Lower leg skin (tissue), 4 donors: Measurements from ENCODE around the gene NHERF2. TPM values are rescaled to one million over a fixed set of nuclear protein-coding genes. Genes with fewer than 3 reads are reported as not detected.

Experiments used
- DNase-seq, 2 donors: peaks; one replicate each; pipeline ENCODE4 v3.0.0-alpha.2; 2019; ENCODE audit warnings: low spot score in 2 of 2
- H3K4me3 ChIP-seq: fragments of 200-600 bp; sonication (generic); 2 replicates; pipeline ENCODE4 v1.5.1; 2017; ENCODE audit warnings: mild to moderate bottlenecking, low read depth; ENCODE audit not compliant: poor library complexity, severe bottlenecking
- POLR2A ChIP-seq, 2 donors: fragments of 450-650 bp; IDR thresholded peaks; one replicate each; pipeline ENCODE4 v1.6.1; 2016 to 2017; ENCODE audit warnings: antibody characterized with exemption in 2 of 2, mild to moderate bottlenecking in 1 of 2, moderate library complexity in 1 of 2
- WGBS, 2 donors: methylation state at CpG; one replicate each; pipeline ENCODE4 v1.1.5; 2018; 5-methylcytosine and 5-hydroxymethylcytosine counted together
- intact Hi-C: fragments of 100-400 bp; cut with DNase I; formaldehyde crosslinking; loops from one replicate; pipeline ENCODE4 v1.15.0; 2023; ENCODE audit warnings: low total_unique reads
- total RNA-seq, 4 donors: library from RNA; depleted of rRNA; stranded (reverse); fragments of >200 nt; gene quantifications; one replicate each; pipeline ENCODE4 v1.1.0, GENCODE V29; 2016
- TF ChIP-seq, protein P1 (sequence below), 3 donors: fragments of 450-650 bp; IDR thresholded peaks; one replicate each; pipeline ENCODE4 v1.5.1; 2016; ENCODE audit warnings: antibody characterized with exemption in 3 of 3, mild to moderate bottlenecking in 3 of 3, moderate library complexity in 2 of 3

The NHERF2 gene
- total RNA-seq, 4 donors from 2014 or later, result 11.9 to 30.6 (median 27.3) TPM

DNA sequence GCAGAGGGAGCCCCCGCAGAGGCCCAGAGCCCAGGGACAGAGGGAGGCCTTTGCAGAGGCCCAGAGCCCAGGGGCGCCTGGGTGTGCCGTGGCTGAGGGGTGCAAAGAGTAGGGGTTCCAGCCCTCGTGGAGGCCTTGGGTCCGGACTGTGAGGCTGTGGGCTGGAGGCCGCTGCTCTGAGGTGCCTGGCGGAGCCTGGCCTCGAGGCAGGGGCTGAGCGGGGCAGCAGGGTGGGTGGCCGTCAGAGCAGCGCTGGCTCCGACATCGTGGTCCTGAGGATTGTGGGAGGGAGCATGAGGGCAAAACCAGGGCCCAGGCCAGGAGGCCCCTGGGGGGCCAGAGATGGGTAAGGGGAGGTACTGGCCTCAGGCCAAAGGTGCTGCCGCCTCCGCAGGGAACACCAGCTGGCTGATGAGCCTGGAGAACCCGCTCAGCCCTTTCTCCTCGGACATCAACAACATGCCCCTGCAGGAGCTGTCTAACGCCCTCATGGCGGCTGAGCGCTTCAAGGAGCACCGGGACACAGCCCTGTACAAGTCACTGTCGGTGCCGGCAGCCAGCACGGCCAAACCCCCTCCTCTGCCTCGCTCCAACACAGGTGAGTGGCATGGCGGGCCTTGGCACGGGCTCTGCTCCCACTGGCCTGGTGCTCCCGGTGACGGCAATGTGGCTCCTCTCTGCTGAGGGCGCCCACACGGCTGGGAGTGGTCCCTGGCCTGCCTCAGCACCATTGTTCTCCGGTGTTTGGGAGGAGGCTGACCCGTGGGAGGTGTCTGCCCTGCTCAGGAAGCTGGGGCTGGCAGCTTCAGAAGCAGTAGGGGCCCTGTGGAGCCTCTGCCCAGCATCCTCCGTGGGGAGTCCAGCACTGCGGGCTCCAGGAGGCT lies 54.7 kb downstream of the NHERF2 start:
- DNase-seq, result no peak
- no peak overlapping the region for H3K4me3 ChIP-seq
- TF ChIP-seq, protein P1, sequence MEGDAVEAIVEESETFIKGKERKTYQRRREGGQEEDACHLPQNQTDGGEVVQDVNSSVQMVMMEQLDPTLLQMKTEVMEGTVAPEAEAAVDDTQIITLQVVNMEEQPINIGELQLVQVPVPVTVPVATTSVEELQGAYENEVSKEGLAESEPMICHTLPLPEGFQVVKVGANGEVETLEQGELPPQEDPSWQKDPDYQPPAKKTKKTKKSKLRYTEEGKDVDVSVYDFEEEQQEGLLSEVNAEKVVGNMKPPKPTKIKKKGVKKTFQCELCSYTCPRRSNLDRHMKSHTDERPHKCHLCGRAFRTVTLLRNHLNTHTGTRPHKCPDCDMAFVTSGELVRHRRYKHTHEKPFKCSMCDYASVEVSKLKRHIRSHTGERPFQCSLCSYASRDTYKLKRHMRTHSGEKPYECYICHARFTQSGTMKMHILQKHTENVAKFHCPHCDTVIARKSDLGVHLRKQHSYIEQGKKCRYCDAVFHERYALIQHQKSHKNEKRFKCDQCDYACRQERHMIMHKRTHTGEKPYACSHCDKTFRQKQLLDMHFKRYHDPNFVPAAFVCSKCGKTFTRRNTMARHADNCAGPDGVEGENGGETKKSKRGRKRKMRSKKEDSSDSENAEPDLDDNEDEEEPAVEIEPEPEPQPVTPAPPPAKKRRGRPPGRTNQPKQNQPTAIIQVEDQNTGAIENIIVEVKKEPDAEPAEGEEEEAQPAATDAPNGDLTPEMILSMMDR (IDR thresholded peaks at IDR 0.05), result no peak
- TF ChIP-seq POLR2A (IDR thresholded peaks at IDR 0.05), result no peak
- WGBS, 2 donors, result 79 to 81% methylated on average over 29 to 35 of the region's 35 CpGs
- intact Hi-C loops, result loop anchor here (10.0 kb wide), 1 partner anchor 47 kb away; no protein-coding TSS in a partner anchor

DNA sequence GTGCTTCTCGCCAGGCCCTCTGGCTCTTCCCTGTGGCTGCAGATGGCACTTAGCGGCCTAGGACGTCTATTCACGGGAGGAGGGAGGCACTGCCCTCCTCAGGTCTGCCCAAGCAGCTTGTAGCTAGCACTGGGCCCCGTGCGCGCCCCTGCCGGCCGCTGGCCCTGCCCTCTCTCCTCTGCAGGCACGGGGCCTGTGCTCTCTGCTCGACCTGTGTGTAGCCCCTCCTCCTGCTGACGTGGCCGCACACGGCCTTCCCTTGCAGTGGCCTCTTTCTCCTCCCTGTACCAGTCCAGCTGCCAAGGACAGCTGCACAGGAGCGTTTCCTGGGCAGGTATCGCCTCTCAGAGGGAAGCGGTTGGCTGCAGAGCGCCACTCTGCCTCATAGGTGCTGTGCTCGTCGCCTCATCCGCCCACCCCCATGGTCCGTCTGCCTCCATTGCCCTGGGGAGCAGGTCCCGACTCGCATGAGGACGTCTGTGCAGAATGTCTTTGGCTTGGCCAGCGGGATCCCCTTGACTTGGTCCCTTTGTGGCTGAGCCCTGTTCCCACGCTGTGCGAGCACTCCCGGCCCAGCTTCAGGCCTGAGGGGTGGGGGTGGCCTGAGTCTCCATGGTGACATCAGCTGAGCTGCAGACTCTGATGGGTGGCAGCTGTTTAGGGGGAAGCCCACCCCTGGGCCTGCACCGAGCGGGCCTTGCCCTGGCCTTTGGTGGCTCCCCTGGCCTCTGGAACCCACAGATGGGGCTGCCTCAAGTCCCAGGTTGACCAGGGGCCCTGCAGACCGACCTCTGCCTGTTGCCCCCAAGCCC lies 55.7 kb downstream of the NHERF2 start:
- no peak for DNase-seq
- 66 to 76% methylated on average over 22 to 25 of the region's 32 CpGs for WGBS, 2 donors
- H3K4me3 ChIP-seq, result no peak overlapping the region
- intact Hi-C loops, result loop anchor here (10.0 kb wide), 1 partner anchor 48 kb away; no protein-coding TSS in a partner anchor
- TF ChIP-seq, protein P1 (IDR thresholded peaks at IDR 0.05), result no peak
- TF ChIP-seq POLR2A (IDR thresholded peaks at IDR 0.05), result no peak

DNA sequence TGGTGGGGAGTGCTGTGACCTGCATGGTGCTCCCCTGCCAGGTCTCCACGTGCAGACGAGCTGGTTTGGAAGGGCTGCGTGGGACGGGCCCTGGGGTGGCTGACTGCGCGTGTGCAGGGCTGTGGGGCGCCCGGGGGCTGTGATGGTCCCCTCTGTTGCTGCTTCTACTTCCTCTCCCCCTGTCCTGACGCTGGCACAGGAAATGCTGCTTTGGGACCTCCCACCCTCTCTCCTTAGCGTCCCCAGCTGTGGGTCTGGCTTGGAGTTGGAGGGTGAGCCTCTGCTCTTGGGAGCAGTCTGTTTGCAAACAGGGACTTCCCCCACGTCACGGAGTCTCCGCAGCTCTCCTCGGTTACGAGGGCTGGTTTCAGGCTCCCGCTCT lies 56.3 kb downstream of the NHERF2 start:
- no peak for DNase-seq
- TF ChIP-seq POLR2A (IDR thresholded peaks at IDR 0.05), result no peak
- TF ChIP-seq, protein P1 (IDR thresholded peaks at IDR 0.05), result no peak
- H3K4me3 ChIP-seq, result no peak overlapping the region
- 57 to 75% methylated on average over 16 of the region's 16 CpGs for WGBS, 2 donors
- intact Hi-C loops, result loop anchor here (10.0 kb wide), 1 partner anchor 48 kb away; no protein-coding TSS in a partner anchor

DNA sequence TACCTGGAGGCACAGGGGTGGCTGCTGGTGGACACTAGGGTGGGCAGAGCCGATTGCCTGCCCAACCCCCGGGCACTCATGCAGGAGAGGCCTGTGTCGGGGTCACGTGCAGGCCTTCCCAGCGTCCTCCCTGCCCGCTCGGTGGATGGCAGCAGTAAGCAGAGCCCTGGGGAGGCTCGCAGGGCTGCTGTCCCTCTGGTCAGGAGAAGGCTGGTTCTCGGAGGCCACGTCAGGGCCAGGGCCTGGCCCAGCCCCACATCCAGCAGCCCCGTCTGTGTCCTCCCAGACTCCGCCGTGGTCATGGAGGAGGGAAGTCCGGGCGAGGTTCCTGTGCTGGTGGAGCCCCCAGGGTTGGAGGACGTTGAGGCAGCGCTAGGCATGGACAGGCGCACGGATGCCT lies 56.7 kb downstream of the NHERF2 start:
- no peak overlapping the region for H3K4me3 ChIP-seq
- intact Hi-C loops, result loop anchor here (10.0 kb wide), 1 partner anchor 49 kb away; no protein-coding TSS in a partner anchor
- TF ChIP-seq, protein P1 (IDR thresholded peaks at IDR 0.05), result no peak
- TF ChIP-seq POLR2A (IDR thresholded peaks at IDR 0.05), result no peak
- DNase-seq, result no peak
- 85 to 89% methylated on average over 7 to 19 of the region's 19 CpGs for WGBS, 2 donors

DNA sequence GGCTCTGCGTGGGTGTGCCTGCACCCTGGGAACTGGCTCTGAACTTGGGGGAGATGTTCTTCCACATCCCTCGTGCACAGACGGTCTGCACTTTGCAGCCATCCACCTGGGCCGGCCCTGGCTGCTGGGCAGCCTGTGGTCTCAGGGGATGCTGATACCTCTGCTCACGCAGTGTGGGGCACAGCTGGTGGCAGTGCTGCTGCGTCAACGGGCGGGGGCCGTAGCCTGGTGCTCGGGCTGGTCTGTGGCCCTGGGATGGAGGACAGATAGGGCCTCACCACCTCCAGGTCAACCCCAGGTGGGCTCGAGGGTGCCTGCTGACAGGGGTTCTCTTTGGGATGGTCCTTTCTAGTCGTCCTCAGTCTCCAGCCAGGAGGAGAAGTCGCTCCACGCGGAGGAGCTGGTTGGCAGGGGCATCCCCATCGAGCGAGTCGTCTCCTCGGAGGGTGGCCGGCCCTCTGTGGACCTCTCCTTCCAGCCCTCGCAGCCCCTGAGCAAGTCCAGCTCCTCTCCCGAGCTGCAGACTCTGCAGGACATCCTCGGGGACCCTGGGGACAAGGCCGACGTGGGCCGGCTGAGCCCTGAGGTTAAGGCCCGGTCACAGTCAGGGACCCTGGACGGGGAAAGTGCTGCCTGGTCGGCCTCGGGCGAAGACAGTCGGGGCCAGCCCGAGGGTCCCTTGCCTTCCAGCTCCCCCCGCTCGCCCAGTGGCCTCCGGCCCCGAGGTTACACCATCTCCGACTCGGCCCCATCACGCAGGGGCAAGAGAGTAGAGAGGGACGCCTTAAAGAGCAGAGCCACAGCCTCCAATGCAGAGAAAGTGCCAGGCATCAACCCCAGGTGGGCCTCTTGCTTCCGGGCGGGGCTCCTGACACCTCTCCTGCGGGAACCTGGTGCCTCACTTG lies 57.4 kb downstream of the NHERF2 start:
- WGBS, 2 donors, result 87 to 88% methylated on average over 35 of the region's 44 CpGs
- DNase-seq, result no peak
- H3K4me3 ChIP-seq, result no peak overlapping the region
- intact Hi-C loops, result loop anchor here (10.0 kb wide), 1 partner anchor 49 kb away; no protein-coding TSS in a partner anchor
- no peak for TF ChIP-seq POLR2A (IDR thresholded peaks at IDR 0.05)
